Spleen (tissue), 11 donors: ENCODE data around the gene RBP2. TPM values are rescaled to one million over a fixed set of nuclear protein-coding genes. Genes with fewer than 3 reads are reported as not detected.

ENCODE experiments used
- DNase-seq: peaks from one replicate; pipeline ENCODE4 v3.0.0-alpha.2; 2020
- H3K27ac ChIP-seq, 8 donors: fragments of 200-600 bp; sonication (generic) in 7 of 8; 1 replicate in 4 of 8; 2 replicates in 4 of 8; pipeline versions ENCODE4 v1.5.0 to v1.8.0; 2016 to 2021; ENCODE audit warnings: inconsistent platforms in 4 of 8, mild to moderate bottlenecking in 4 of 8, moderate library complexity in 1 of 8
- H3K27me3 ChIP-seq, 7 donors: fragments of 200-600 bp; sonication (generic) in 6 of 7; replicated peaks in 1 of 7; 1 replicate in 4 of 7; 2 replicates in 3 of 7; pipeline versions ENCODE4 v1.5.0 to v1.8.0; 2016 to 2021; ENCODE audit warnings: inconsistent platforms in 3 of 7, mild to moderate bottlenecking in 1 of 7
- H3K36me3 ChIP-seq, 6 donors: fragments of 200-600 bp; sonication (generic) in 5 of 6; 1 replicate in 4 of 6; 2 replicates in 2 of 6; pipeline versions ENCODE4 v1.5.0 to v1.8.0; 2016 to 2021; ENCODE audit warnings: inconsistent platforms in 2 of 6
- H3K4me1 ChIP-seq, 6 donors: fragments of 200-600 bp; sonication (generic) in 5 of 6; 1 replicate in 3 of 6; 2 replicates in 3 of 6; pipeline versions ENCODE4 v1.5.0 to v1.8.0; 2016 to 2021; ENCODE audit warnings: inconsistent platforms in 3 of 6
- H3K4me3 ChIP-seq, 8 donors: fragments of 200-600 bp; sonication (generic) in 7 of 8; 1 replicate in 4 of 8; 2 replicates in 4 of 8; pipeline versions ENCODE4 v1.5.0 to v1.8.0; 2016 to 2021; ENCODE audit warnings: inconsistent platforms in 4 of 8, mild to moderate bottlenecking in 4 of 8, moderate library complexity in 2 of 8
- H3K9me3 ChIP-seq, 8 donors: fragments of 200-600 bp; sonication (generic) in 7 of 8; 1 replicate in 4 of 8; 2 replicates in 4 of 8; pipeline versions ENCODE4 v1.5.0 to v1.8.0; 2016 to 2021; ENCODE audit warnings: inconsistent platforms in 4 of 8
- CTCF ChIP-seq, 11 experiments: fragments of 200-600 bp in 7 of 11; fragments of 450-650 bp in 4 of 11; sonication (generic) in 4 of 11; IDR thresholded peaks in 8 of 11; conservative IDR thresholded peaks in 3 of 11; 1 replicate in 7 of 11; 2 replicates in 4 of 11; pipeline versions ENCODE4 v1.4.0 to v1.8.0; 2016 to 2021; ENCODE audit warnings: antibody characterized with exemption in 11 of 11, inconsistent platforms in 4 of 11, mild to moderate bottlenecking in 1 of 11
- POLR2A ChIP-seq, 3 donors: fragments of 450-650 bp; IDR thresholded peaks; one replicate each; pipeline ENCODE4 v1.5.1; 2017; ENCODE audit warnings: antibody characterized with exemption in 3 of 3, mild to moderate bottlenecking in 1 of 3
- POLR2AphosphoS5 ChIP-seq, 3 donors: sonication (generic); formaldehyde crosslinking; IDR thresholded peaks; one replicate each; pipeline ENCODE4 v1.5.1; 2017; ENCODE audit warnings: antibody characterized with exemption in 3 of 3
- WGBS, 5 donors: extraction: QIAGEN DNeasy Blood & Tissue Kit in 3 of 5; methylation state at CpG; one replicate each; pipeline versions ENCODE4 v1.1.5 to v1.1.7; 2013 to 2018; 5-methylcytosine and 5-hydroxymethylcytosine counted together
- intact Hi-C: fragments of 100-400 bp; cut with DNase I; formaldehyde crosslinking; loops from one replicate; pipeline ENCODE4 v1.15.0; 2023; ENCODE audit warnings: low total_unique reads
- polyA plus RNA-seq, 3 donors: library from polyadenylated mRNA; stranded (reverse); fragments of 200-250 nt; gene quantifications; one replicate each; pipeline ENCODE4 v1.2.1, GENCODE V29; 2013
- total RNA-seq, 7 donors: library from RNA; depleted of rRNA in 3 of 7; stranded (reverse); fragments of >200 nt in 3 of 7; fragmentation: NEBNext Ultra II Directional in 4 of 7; extraction: Animal tissue kit (Norgen Biotek cat#: 25700) in 4 of 7; gene quantifications; one replicate each; pipeline versions ENCODE4 v1.1.0 to v1.2.1, GENCODE V29; 2016 to 2021
- donor health status: healthy with polysubstance abuse.
- donor health status: DM: no; HTN: no; CAD: no; lungs with moderate emphysema.
- donor health status: DM: no; HTN: no; CAD: no.
- donor health status: Bipolar disorder and iron deficiency.
- donor health status: healthy.
- donor health status: DM: no; HTN: no; CAD: no.
- donor health status: DM: yes; HTN: yes; CAD: no.

RBP2 gene
- total and polyA plus RNA-seq, 10 donors = 1.2 TPM; not detected in 9

GRCh38 chr3:139423232-139423631, 53.1 kb downstream of the RBP2 start:
- DNase-seq = no peak
- Histone ChIP-seq H3K36me3 (peaks cover 0 to 37% (median 0%) of the 10 kb centered on the region in 6 donors), H3K9me3 (peaks cover 0 to 1% (median 0%) of the 10 kb centered on the region in 8 donors), H3K4me1 (peaks cover 0 to 9% (median 0%) of the 10 kb centered on the region in 6 donors), H3K27me3 (no peaks in the 10 kb centered on the region), H3K4me3 (no peak overlapping the region), H3K27ac (no peak overlapping the region)
- TF ChIP-seq POLR2AphosphoS5 (IDR thresholded peaks at IDR 0.05) (no peak), POLR2A (IDR thresholded peaks at IDR 0.05) (no peak), CTCF (IDR thresholded peaks at IDR 0.05 in 8 of 11, conservative IDR thresholded peaks at IDR 0.05 in 3 of 11) (no peak)
- intact Hi-C loops = no loop called here
- 69 to 90% (median 84%) methylated on average over 2 of the region's 2 CpGs for WGBS, 5 donors

GRCh38 chr3:139421460-139421859, 54.9 kb downstream of the RBP2 start:
- H3K4me3 ChIP-seq = no peak overlapping the region
- no peaks in the 10 kb centered on the region for H3K27me3 ChIP-seq
- WGBS, 5 donors = 79 to 91% (median 85%) methylated on average over 1 of the region's 1 CpG
- DNase-seq = no peak
- no peak overlapping the region for H3K27ac ChIP-seq
- H3K36me3 ChIP-seq = peaks cover 0 to 39% (median 0%) of the 10 kb centered on the region in 6 donors
- TF ChIP-seq POLR2A (IDR thresholded peaks at IDR 0.05) = no peak
- TF ChIP-seq POLR2AphosphoS5 (IDR thresholded peaks at IDR 0.05) = no peak
- no peak for TF ChIP-seq CTCF (IDR thresholded peaks at IDR 0.05 in 8 of 11, conservative IDR thresholded peaks at IDR 0.05 in 3 of 11)
- H3K4me1 ChIP-seq = no peaks in the 10 kb centered on the region
- intact Hi-C loops = no loop called here
- peaks cover 0 to 19% (median 15%) of the 10 kb centered on the region in 8 donors for H3K9me3 ChIP-seq

GRCh38 chr3:139421040-139421439, 55.3 kb downstream of the RBP2 start:
- H3K9me3 ChIP-seq = peaks cover 0 to 23% (median 19%) of the 10 kb centered on the region in 8 donors
- H3K4me1 ChIP-seq = no peaks in the 10 kb centered on the region
- H3K27me3 ChIP-seq = no peaks in the 10 kb centered on the region
- intact Hi-C loops = no loop called here
- no peak for DNase-seq
- no peak overlapping the region for H3K27ac ChIP-seq
- TF ChIP-seq CTCF (IDR thresholded peaks at IDR 0.05 in 8 of 11, conservative IDR thresholded peaks at IDR 0.05 in 3 of 11) (no peak), POLR2AphosphoS5 (IDR thresholded peaks at IDR 0.05) (no peak), POLR2A (IDR thresholded peaks at IDR 0.05) (no peak)
- peaks cover 0 to 39% (median 0%) of the 10 kb centered on the region in 6 donors for H3K36me3 ChIP-seq
- WGBS, 5 donors = 53 to 72% (median 66%) methylated on average over 1 of the region's 1 CpG
- H3K4me3 ChIP-seq = no peak overlapping the region

GRCh38 chr3:139418144-139418543, 58.2 kb downstream of the RBP2 start:
- TF ChIP-seq CTCF (IDR thresholded peaks at IDR 0.05 in 8 of 11, conservative IDR thresholded peaks at IDR 0.05 in 3 of 11) (no peak), POLR2A (IDR thresholded peaks at IDR 0.05) (no peak), POLR2AphosphoS5 (IDR thresholded peaks at IDR 0.05) (no peak)
- peaks cover 6 to 52% (median 48%) of the 10 kb centered on the region in 8 donors for H3K9me3 ChIP-seq
- no peak for DNase-seq
- no peak overlapping the region for H3K4me3 ChIP-seq
- H3K27ac ChIP-seq = no peak overlapping the region
- intact Hi-C loops = no loop called here
- H3K36me3 ChIP-seq = peaks cover 0 to 11% (median 0%) of the 10 kb centered on the region in 6 donors
- H3K27me3 ChIP-seq = no peaks in the 10 kb centered on the region
- 81 to 98% (median 84%) methylated on average over 2 of the region's 2 CpGs for WGBS, 5 donors
- no peaks in the 10 kb centered on the region for H3K4me1 ChIP-seq
